ENCODE measurements around the gene SLC15A1.

The SLC15A1 gene

GRCh38 chr13:98781905-98782304 lies 29.4 kb upstream of the SLC15A1 start:
- DNase-seq (ENCODE audit: low read depth): no peak
- H3K4me3 ChIP-seq (replicated peaks; ENCODE audit: low read depth, low read length): no peak overlapping the region
- no peak for TF ChIP-seq CTCF (IDR thresholded peaks at IDR 0.05; ENCODE audit: low read length, missing control alignments)

GRCh38 chr13:98781470-98781869 lies 29.0 kb upstream of the SLC15A1 start:
- no peak for DNase-seq (ENCODE audit: low read depth)
- no peak for TF ChIP-seq CTCF (IDR thresholded peaks at IDR 0.05; ENCODE audit: low read length, missing control alignments)
- H3K4me3 ChIP-seq (replicated peaks; ENCODE audit: low read depth, low read length): no peak overlapping the region

- no peak for DNase-seq (ENCODE audit: low read depth)
- H3K4me3 ChIP-seq (replicated peaks; ENCODE audit: low read depth, low read length): no peak overlapping the region
- TF ChIP-seq CTCF (IDR thresholded peaks at IDR 0.05; ENCODE audit: low read length, missing control alignments): no peak
Observed at GRCh38 chr13:98781045-98781444, 28.6 kb upstream of the SLC15A1 start.

GRCh38 chr13:98780451-98780850 lies 28.0 kb upstream of the SLC15A1 start:
- no peak overlapping the region for H3K4me3 ChIP-seq (replicated peaks; ENCODE audit: low read depth, low read length)
- TF ChIP-seq CTCF (IDR thresholded peaks at IDR 0.05; ENCODE audit: low read length, missing control alignments): no peak
- DNase-seq (ENCODE audit: low read depth): no peak

GRCh38 chr13:98779695-98780094 lies 27.2 kb upstream of the SLC15A1 start:
- no peak for DNase-seq (ENCODE audit: low read depth)
- no peak for TF ChIP-seq CTCF (IDR thresholded peaks at IDR 0.05; ENCODE audit: low read length, missing control alignments)
- H3K4me3 ChIP-seq (replicated peaks; ENCODE audit: low read depth, low read length): no peak overlapping the region

GRCh38 chr13:98778749-98779148 lies 26.3 kb upstream of the SLC15A1 start:
- peak; percentile 23 for DNase-seq (ENCODE audit: low read depth)
- no peak for TF ChIP-seq CTCF (IDR thresholded peaks at IDR 0.05; ENCODE audit: low read length, missing control alignments)
- H3K4me3 ChIP-seq (replicated peaks; ENCODE audit: low read depth, low read length): no peak overlapping the region

GRCh38 chr13:98776644-98777043 lies 24.2 kb upstream of the SLC15A1 start:
- H3K4me3 ChIP-seq (replicated peaks; ENCODE audit: low read depth, low read length): no peak overlapping the region
- no peak for TF ChIP-seq CTCF (IDR thresholded peaks at IDR 0.05; ENCODE audit: low read length, missing control alignments)
- DNase-seq (ENCODE audit: low read depth): no peak

Measured in fibroblast of pulmonary artery (primary cell).